Fibroblast of the aortic adventitia (primary cell): ENCODE data around the gene SERTAD1. TPM values are rescaled to one million over a fixed set of nuclear protein-coding genes. Genes with fewer than 3 reads are reported as not detected.

Source experiments
- DNase-seq: peaks from one replicate; pipeline ENCODE4 v3.0.0-alpha.2; 2010; ENCODE audit warnings: low read depth
- H3K4me3 ChIP-seq: 2 replicates; pipeline ENCODE4 v1.5.1; 2011; ENCODE audit warnings: low read depth, mild to moderate bottlenecking, control low read depth, low read length, moderate library complexity
- total RNA-seq: library from RNA; depleted of rRNA; stranded (reverse); fragments of >200 nt; gene quantifications from 2 replicates; pipeline ENCODE4 v1.2.3, GENCODE V29; 2012; ENCODE audit warnings: low replicate concordance
- TF ChIP-seq, protein P1 (sequence below): IDR thresholded peaks from 2 replicates; pipeline ENCODE4 v1.5.1; 2011; ENCODE audit warnings: mild to moderate bottlenecking, low read length, control low read depth, inconsistent platforms; ENCODE audit not compliant: insufficient read depth

The SERTAD1 gene, protein sequence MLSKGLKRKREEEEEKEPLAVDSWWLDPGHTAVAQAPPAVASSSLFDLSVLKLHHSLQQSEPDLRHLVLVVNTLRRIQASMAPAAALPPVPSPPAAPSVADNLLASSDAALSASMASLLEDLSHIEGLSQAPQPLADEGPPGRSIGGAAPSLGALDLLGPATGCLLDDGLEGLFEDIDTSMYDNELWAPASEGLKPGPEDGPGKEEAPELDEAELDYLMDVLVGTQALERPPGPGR
- 13.8 and 18.2 TPM in 2 replicates for total RNA-seq

DNA sequence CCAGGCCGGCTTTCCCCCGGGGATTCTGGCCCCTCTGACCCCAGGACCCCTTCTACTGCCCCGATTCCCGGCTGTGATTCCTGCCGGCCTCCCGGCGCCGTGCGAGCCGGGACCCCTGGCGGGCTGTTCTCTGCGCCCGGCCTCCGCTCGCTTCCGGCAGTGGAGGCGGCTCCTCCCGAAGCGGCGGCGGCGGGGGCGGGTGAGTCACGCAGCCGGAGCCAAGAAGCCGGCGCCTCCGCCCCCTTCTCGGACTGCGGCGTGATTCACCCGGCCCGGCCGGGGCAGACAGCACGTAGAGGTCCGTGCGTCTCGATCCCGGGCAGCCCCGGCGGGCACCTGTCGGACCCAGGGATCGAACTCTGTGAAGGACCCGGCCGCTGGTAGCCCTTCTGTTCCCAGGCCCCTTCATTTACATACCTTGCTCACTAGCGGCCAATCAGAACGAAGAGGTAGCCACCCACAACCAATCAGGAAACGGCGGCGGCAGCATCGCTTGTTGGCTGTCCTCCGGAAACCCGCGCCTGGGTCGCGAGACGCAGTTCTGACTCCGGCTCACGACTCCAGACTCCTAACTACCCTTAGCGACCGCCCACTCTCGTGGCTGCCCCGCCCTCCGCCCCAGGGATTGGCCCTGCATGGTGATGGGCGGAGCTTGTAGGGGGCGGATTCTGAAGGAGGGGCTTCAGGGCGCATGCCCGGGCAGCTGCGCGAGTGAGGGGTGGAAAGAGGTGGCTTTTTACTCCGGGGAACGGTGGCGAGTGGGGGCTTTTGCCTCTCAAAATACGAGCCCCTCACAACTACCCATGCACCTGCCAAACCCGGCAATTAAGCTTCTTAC, at the start of gene SERTAD1:
SERTAD1 (minus strand) TSS at position 543 of the 838 bp plus-strand sequence. CDS start 2,446 bp downstream, outside the sequence.
- H3K4me3 ChIP-seq: peak within 1 kb of the TSS; percentile 98
- peak; percentile 99 for DNase-seq
- TF ChIP-seq, protein P1, sequence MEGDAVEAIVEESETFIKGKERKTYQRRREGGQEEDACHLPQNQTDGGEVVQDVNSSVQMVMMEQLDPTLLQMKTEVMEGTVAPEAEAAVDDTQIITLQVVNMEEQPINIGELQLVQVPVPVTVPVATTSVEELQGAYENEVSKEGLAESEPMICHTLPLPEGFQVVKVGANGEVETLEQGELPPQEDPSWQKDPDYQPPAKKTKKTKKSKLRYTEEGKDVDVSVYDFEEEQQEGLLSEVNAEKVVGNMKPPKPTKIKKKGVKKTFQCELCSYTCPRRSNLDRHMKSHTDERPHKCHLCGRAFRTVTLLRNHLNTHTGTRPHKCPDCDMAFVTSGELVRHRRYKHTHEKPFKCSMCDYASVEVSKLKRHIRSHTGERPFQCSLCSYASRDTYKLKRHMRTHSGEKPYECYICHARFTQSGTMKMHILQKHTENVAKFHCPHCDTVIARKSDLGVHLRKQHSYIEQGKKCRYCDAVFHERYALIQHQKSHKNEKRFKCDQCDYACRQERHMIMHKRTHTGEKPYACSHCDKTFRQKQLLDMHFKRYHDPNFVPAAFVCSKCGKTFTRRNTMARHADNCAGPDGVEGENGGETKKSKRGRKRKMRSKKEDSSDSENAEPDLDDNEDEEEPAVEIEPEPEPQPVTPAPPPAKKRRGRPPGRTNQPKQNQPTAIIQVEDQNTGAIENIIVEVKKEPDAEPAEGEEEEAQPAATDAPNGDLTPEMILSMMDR: peak; percentile 58

DNA sequence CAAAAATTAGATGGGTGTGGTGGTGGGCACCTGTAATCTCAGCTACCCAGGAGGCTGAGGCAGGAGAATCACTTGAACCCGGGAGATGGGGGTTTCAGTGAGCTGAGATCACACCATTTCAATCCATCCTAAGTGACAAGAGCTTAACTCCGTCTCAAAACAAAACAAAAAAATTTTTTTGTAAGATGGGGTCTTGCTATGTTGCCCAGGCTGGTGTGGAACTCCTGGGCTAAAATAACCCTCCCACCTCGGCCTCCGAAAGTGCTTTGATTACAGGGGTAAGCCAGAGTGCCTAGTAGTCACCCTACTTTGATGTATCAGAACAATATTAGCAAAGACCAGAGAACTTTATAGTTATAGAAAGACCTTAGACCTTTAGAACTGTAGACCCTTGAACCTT, 48.9 kb upstream of the SERTAD1 start:
- no peak overlapping the region for H3K4me3 ChIP-seq
- TF ChIP-seq, protein P1: no peak
- no peak for DNase-seq

GRCh38 chr19:40472516-40472915, 46.7 kb upstream of the SERTAD1 start:
- TF ChIP-seq, protein P1: no peak
- DNase-seq: no peak
- H3K4me3 ChIP-seq: no peak overlapping the region

GRCh38 chr19:40471111-40471510, 45.3 kb upstream of the SERTAD1 start:
- no peak for DNase-seq
- H3K4me3 ChIP-seq: no peak overlapping the region
- TF ChIP-seq, protein P1: no peak

GRCh38 chr19:40469011-40469410, 43.2 kb upstream of the SERTAD1 start:
- DNase-seq: no peak
- TF ChIP-seq, protein P1: no peak
- H3K4me3 ChIP-seq: no peak overlapping the region

GRCh38 chr19:40466985-40467734, 41.4 kb upstream of the SERTAD1 start, which contains the start of gene SPTBN4:
TSS of gene SPTBN4 (plus strand) at chr19:40467001. CDS start at chr19:40472622, 5,621 bp downstream.
- no peak for DNase-seq
- TF ChIP-seq, protein P1: no peak
- peak within 1 kb of the TSS; percentile 53 for H3K4me3 ChIP-seq
